Rectal smooth muscle tissue (tissue), 1 donor: ENCODE results near the gene CNTRL.
"Not testable (repeated sequence)": the region's sequence is repeated elsewhere in the genome, so short reads cannot be mapped to it uniquely, and the experiment has no call there.

Experiments used
- H3K27ac ChIP-seq: one replicate; pipeline ENCODE4 v1.7.0; 2013; ENCODE audit warnings: low read depth, low read length, inconsistent platforms
- H3K27me3 ChIP-seq: one replicate; pipeline ENCODE4 v1.7.0; 2013; ENCODE audit warnings: low read length; ENCODE audit not compliant: control insufficient read depth, insufficient read depth
- H3K36me3 ChIP-seq: one replicate; pipeline ENCODE4 v1.7.0; 2013; ENCODE audit warnings: low read length; ENCODE audit not compliant: control insufficient read depth, insufficient read depth
- H3K4me1 ChIP-seq: one replicate; pipeline ENCODE4 v1.7.0; 2013; ENCODE audit warnings: low read length; ENCODE audit not compliant: control insufficient read depth, insufficient read depth
- H3K4me3 ChIP-seq: one replicate; pipeline ENCODE4 v1.7.0; 2013; ENCODE audit warnings: low read length
- H3K9ac ChIP-seq: one replicate; pipeline ENCODE4 v1.7.0; 2013; ENCODE audit warnings: low read length

The CNTRL gene

GRCh38 chr9:121074370-121075250 lies at the start of gene CNTRL:
CNTRL (plus strand) TSS chr9:121074955; CDS start chr9:121088327, 13,372 bp downstream.
- Histone ChIP-seq H3K27me3 (no peaks in the 10 kb centered on the region), H3K4me3 (peak within 1 kb of the TSS; percentile 92), H3K36me3 (no peaks in the 10 kb centered on the region), H3K4me1 (peaks cover 7% of the 10 kb centered on the region), H3K27ac (peak within 1 kb of the TSS; percentile 92), H3K9ac (peak within 1 kb of the TSS; percentile 87)

- no peaks in the 10 kb centered on the region for H3K36me3 ChIP-seq
- H3K27ac ChIP-seq, result no peak overlapping the region
- no peak overlapping the region for H3K4me3 ChIP-seq
- H3K27me3 ChIP-seq, result no peaks in the 10 kb centered on the region
- H3K4me1 ChIP-seq, result no peaks in the 10 kb centered on the region
- no peak overlapping the region for H3K9ac ChIP-seq
Measured at GRCh38 chr9:121026260-121026691, 48.5 kb upstream of the CNTRL start.

- no peaks in the 10 kb centered on the region for H3K36me3 ChIP-seq
- no peaks in the 10 kb centered on the region for H3K4me1 ChIP-seq
- H3K4me3 ChIP-seq, result no peak overlapping the region
- H3K27ac ChIP-seq, result no peak overlapping the region
- no peaks in the 10 kb centered on the region for H3K27me3 ChIP-seq
- no peak overlapping the region for H3K9ac ChIP-seq
Measured at GRCh38 chr9:121026768-121027167, 48.0 kb upstream of the CNTRL start.

- H3K4me1 ChIP-seq, H3K4me3 ChIP-seq, H3K36me3 ChIP-seq, H3K9ac ChIP-seq, H3K27me3 ChIP-seq, H3K27ac ChIP-seq: not testable (repeated sequence)
Measured at GRCh38 chr9:121028285-121028684, 46.5 kb upstream of the CNTRL start.

GRCh38 chr9:121029469-121029868 lies 45.3 kb upstream of the CNTRL start:
- no peak overlapping the region for H3K27ac ChIP-seq

GRCh38 chr9:121034529-121034928 lies 40.2 kb upstream of the CNTRL start:
- no peaks in the 10 kb centered on the region for H3K27me3 ChIP-seq
- no peak overlapping the region for H3K4me3 ChIP-seq
- no peak overlapping the region for H3K9ac ChIP-seq
- no peaks in the 10 kb centered on the region for H3K36me3 ChIP-seq
- H3K27ac ChIP-seq, result no peak overlapping the region
- H3K4me1 ChIP-seq, result no peaks in the 10 kb centered on the region

More at GRCh38 chr9:121029469-121029868, 45.3 kb upstream of the CNTRL start:
- Histone ChIP-seq H3K4me1 (no peaks in the 10 kb centered on the region), H3K4me3 (no peak overlapping the region), H3K36me3 (no peaks in the 10 kb centered on the region), H3K27me3 (no peaks in the 10 kb centered on the region), H3K9ac (no peak overlapping the region)

GRCh38 chr9:121035717-121036116 lies 39.0 kb upstream of the CNTRL start:
- not testable (repeated sequence) for H3K27me3 ChIP-seq, H3K4me1 ChIP-seq, H3K36me3 ChIP-seq

GRCh38 chr9:121038362-121038761 lies 36.4 kb upstream of the CNTRL start:
- no peak overlapping the region for H3K27ac ChIP-seq
- H3K27me3 ChIP-seq, result no peaks in the 10 kb centered on the region
- no peak overlapping the region for H3K4me3 ChIP-seq
- H3K36me3 ChIP-seq, result no peaks in the 10 kb centered on the region
- H3K4me1 ChIP-seq, result no peaks in the 10 kb centered on the region
- H3K9ac ChIP-seq, result no peak overlapping the region

More at GRCh38 chr9:121035717-121036116, 39.0 kb upstream of the CNTRL start:
- not testable (repeated sequence) for H3K4me3 ChIP-seq, H3K9ac ChIP-seq, H3K27ac ChIP-seq

GRCh38 chr9:121038804-121039203 lies 36.0 kb upstream of the CNTRL start:
- Histone ChIP-seq H3K4me3 (no peak overlapping the region), H3K27ac (no peak overlapping the region), H3K4me1 (no peaks in the 10 kb centered on the region), H3K27me3 (no peaks in the 10 kb centered on the region), H3K36me3 (no peaks in the 10 kb centered on the region), H3K9ac (no peak overlapping the region)

GRCh38 chr9:121048175-121048574 lies 26.6 kb upstream of the CNTRL start:
- H3K4me3 ChIP-seq, result no peak overlapping the region
- no peaks in the 10 kb centered on the region for H3K36me3 ChIP-seq
- no peaks in the 10 kb centered on the region for H3K4me1 ChIP-seq
- H3K27ac ChIP-seq, result no peak overlapping the region
- H3K9ac ChIP-seq, result no peak overlapping the region
- H3K27me3 ChIP-seq, result no peaks in the 10 kb centered on the region

- Histone ChIP-seq H3K36me3 (no peaks in the 10 kb centered on the region), H3K4me1 (no peaks in the 10 kb centered on the region), H3K9ac (no peak overlapping the region), H3K27ac (no peak overlapping the region), H3K4me3 (no peak overlapping the region), H3K27me3 (no peaks in the 10 kb centered on the region)
Measured at GRCh38 chr9:121048618-121049017, 26.1 kb upstream of the CNTRL start.

GRCh38 chr9:121050128-121050988 lies 24.4 kb upstream of the CNTRL start, which contains the start of gene C5:
C5 (minus strand) TSS chr9:121050275; CDS start chr9:121050246, 29 bp downstream.
- Histone ChIP-seq H3K4me3 (no peak within 1 kb of the TSS), H3K27ac (no peak within 1 kb of the TSS), H3K9ac (no peak within 1 kb of the TSS), H3K4me1 (no peaks in the 10 kb centered on the region), H3K36me3 (no peaks in the 10 kb centered on the region), H3K27me3 (no peaks in the 10 kb centered on the region)
